Measurements from ENCODE around the gene SCAI.

GRCh38 chr9:124897570-124898460, 245.5 kb downstream of the SCAI start:
- TF ChIP-seq, protein P1, sequence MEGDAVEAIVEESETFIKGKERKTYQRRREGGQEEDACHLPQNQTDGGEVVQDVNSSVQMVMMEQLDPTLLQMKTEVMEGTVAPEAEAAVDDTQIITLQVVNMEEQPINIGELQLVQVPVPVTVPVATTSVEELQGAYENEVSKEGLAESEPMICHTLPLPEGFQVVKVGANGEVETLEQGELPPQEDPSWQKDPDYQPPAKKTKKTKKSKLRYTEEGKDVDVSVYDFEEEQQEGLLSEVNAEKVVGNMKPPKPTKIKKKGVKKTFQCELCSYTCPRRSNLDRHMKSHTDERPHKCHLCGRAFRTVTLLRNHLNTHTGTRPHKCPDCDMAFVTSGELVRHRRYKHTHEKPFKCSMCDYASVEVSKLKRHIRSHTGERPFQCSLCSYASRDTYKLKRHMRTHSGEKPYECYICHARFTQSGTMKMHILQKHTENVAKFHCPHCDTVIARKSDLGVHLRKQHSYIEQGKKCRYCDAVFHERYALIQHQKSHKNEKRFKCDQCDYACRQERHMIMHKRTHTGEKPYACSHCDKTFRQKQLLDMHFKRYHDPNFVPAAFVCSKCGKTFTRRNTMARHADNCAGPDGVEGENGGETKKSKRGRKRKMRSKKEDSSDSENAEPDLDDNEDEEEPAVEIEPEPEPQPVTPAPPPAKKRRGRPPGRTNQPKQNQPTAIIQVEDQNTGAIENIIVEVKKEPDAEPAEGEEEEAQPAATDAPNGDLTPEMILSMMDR (conservative IDR thresholded peaks at IDR 0.05; ENCODE audit: low read length): no peak
- no peak for TF ChIP-seq EZH2phosphoT487 (IDR thresholded peaks at IDR 0.05; ENCODE audit: borderline replicate concordance, low read depth, low read length)

Data from OCI-LY7 (cell line).